A549 (cell line): ENCODE results near the gene KYNU. TPM values are rescaled to one million over a fixed set of nuclear protein-coding genes. Genes with fewer than 3 reads are reported as not detected.
A peak's percentile ranks its signal among the peaks of the same experiment; 100 is the strongest.
"Not testable (repeated sequence)": the region's sequence is repeated elsewhere in the genome, so short reads cannot be mapped to it uniquely, and the experiment has no call there.

ENCODE experiments used
- ATAC-seq, 2 experiments: fragments of 200-7000 bp in 1 of 2; fragments of >200 bp in 1 of 2; cut with Nextera tagmentation in 1 of 2; cut with Tn5 transposase in 1 of 2; 3 replicates each; pipeline versions ENCODE4 v1.8.0 to v1.9.1; 2018 to 2020; ENCODE audit warnings: mild to moderate bottlenecking in 1 of 2, moderate library complexity in 1 of 2
- CTCF ChIA-PET: fragments of 300-600 bp; sonication (Branson Sonifier 250); formaldehyde crosslinking; extraction: SDS; loops from one replicate; lab custom pipeline; 2021; ENCODE audit warnings: antibody characterized with exemption, inconsistent platforms; lab: Yijun Ruan, JAX
- POLR2A ChIA-PET: fragments of 350-600 bp; formaldehyde crosslinking; extraction: SDS; loops from one replicate; lab custom pipeline; 2021; ENCODE audit warnings: antibody characterized with exemption, inconsistent platforms; lab: Yijun Ruan, JAX
- DNase-seq, 2 experiments: peaks; one replicate each; pipeline versions ENCODE4 v3.0.0 to v3.0.0-alpha.2; 2011 to 2016; ENCODE audit warnings: low read depth in 1 of 2, low spot score in 1 of 2
- FAIRE-seq: peaks from 2 replicates; lab custom pipeline; 2011; peaks lifted over from hg19 to GRCh38; lab: Jason Lieb, UNC
- H3K27ac ChIP-seq, 2 experiments: fragments of >200 bp; sonication (Bioruptor Twin); formaldehyde crosslinking; 3 replicates each; pipeline ENCODE4 v1.5.1; 2016 to 2017
- H3K4me1 ChIP-seq: fragments of >200 bp; sonication (Bioruptor Twin); formaldehyde crosslinking; 3 replicates; pipeline ENCODE4 v1.6.1; 2016
- H3K4me2 ChIP-seq: fragments of >200 bp; sonication (Bioruptor Twin); formaldehyde crosslinking; 3 replicates; pipeline ENCODE4 v1.6.1; 2016
- H3K4me3 ChIP-seq: fragments of >200 bp; sonication (Bioruptor Twin); formaldehyde crosslinking; 3 replicates; pipeline ENCODE4 v1.5.1; 2016
- H3K9me3 ChIP-seq: fragments of >200 bp; sonication (Bioruptor Twin); formaldehyde crosslinking; 3 replicates; pipeline ENCODE4 v1.6.1; 2016
- ATOH8 ChIP-seq: fragments of 250-450 bp; sonication (Bioruptor Pico); IDR thresholded peaks from 2 replicates; pipeline ENCODE4 v1.5.0; 2020; ENCODE audit warnings: low read depth, mild to moderate bottlenecking, moderate library complexity
- CEBPB ChIP-seq, 2 experiments: fragments of >200 bp in 1 of 2; sonication (Bioruptor Twin) in 1 of 2; formaldehyde crosslinking in 1 of 2; IDR thresholded peaks; 2 replicates each; pipeline ENCODE4 v1.6.1; 2012 to 2016
- EHF ChIP-seq: fragments of 250-450 bp; sonication (Bioruptor Pico); IDR thresholded peaks from 2 replicates; pipeline ENCODE4 v1.5.0; 2020; ENCODE audit warnings: mild to moderate bottlenecking
- EHMT2 ChIP-seq: fragments of 200-600 bp; sonication (generic); IDR thresholded peaks from 2 replicates; pipeline ENCODE4 v1.6.1; 2016; ENCODE audit warnings: antibody characterized with exemption, low read depth, mild to moderate bottlenecking, moderate library complexity
- FOSL2 ChIP-seq, 2 experiments: fragments of 450-650 bp in 1 of 2; fragments of >200 bp in 1 of 2; sonication (Bioruptor Twin) in 1 of 2; formaldehyde crosslinking; IDR thresholded peaks; 2 replicates each; pipeline versions ENCODE4 v1.5.0 to v1.6.1; 2016 to 2020; ENCODE audit warnings: mild to moderate bottlenecking in 1 of 2, moderate library complexity in 1 of 2
- HOXB13 ChIP-seq: fragments of 250-450 bp; sonication (Bioruptor Pico); IDR thresholded peaks from 2 replicates; pipeline ENCODE4 v1.5.0; 2020; ENCODE audit warnings: low read depth, mild to moderate bottlenecking, moderate library complexity
- KDM1A ChIP-seq: fragments of 200-600 bp; sonication (generic); IDR thresholded peaks from 2 replicates; pipeline ENCODE4 v1.6.1; 2016; ENCODE audit warnings: low read depth, mild to moderate bottlenecking
- MAZ ChIP-seq: fragments of 150-350 bp; IDR thresholded peaks from 2 replicates; pipeline ENCODE4 v1.6.1; 2014; ENCODE audit warnings: antibody characterized with exemption, low read depth, low read length, borderline replicate concordance
- NR3C1 ChIP-seq: fragments of >200 bp; sonication (Bioruptor Twin); formaldehyde crosslinking; IDR thresholded peaks from 3 replicates; pipeline ENCODE4 v1.6.1; 2017
- POLR2A ChIP-seq: IDR thresholded peaks from 2 replicates; pipeline ENCODE4 v1.6.1; 2012; ENCODE audit warnings: mild to moderate bottlenecking, low read length
- SREBF2 ChIP-seq: fragments of 450-650 bp; IDR thresholded peaks from 2 replicates; pipeline ENCODE4 v1.6.1; 2014; ENCODE audit warnings: mild to moderate bottlenecking, moderate library complexity
- TP53 ChIP-seq: fragments of 250-450 bp; sonication (Bioruptor Pico); IDR thresholded peaks from 2 replicates; pipeline ENCODE4 v1.5.0; 2021; ENCODE audit warnings: mild to moderate bottlenecking, moderate library complexity
- ZFP36 ChIP-seq: fragments of 450-650 bp; IDR thresholded peaks from 2 replicates; pipeline ENCODE4 v1.6.1; 2014; ENCODE audit warnings: borderline replicate concordance; ENCODE audit not compliant: partially characterized antibody
- WGBS: methylation state at CpG from one replicate; pipeline ENCODE4 v1.1.6; 2017; ENCODE audit errors: missing lambda C conversion rate; 5-methylcytosine and 5-hydroxymethylcytosine counted together
- polyA plus RNA-seq, 4 experiments: library from polyadenylated mRNA; depleted of rRNA in 3 of 4; stranded (reverse); fragments of >200 nt; fragmentation: RNase III in 1 of 4; extraction: RNeasy Plus Mini Kit Qiagen cat#74134 plus additional on column Dnase treatment in 1 of 4; gene quantifications; 2 replicates in 3 of 4; 3 replicates in 1 of 4; pipeline ENCODE4 v1.2.3, GENCODE V29; 2011 to 2017
- TF ChIP-seq, protein P1 (sequence below): fragments of 250-450 bp; sonication (Bioruptor Pico); IDR thresholded peaks from 2 replicates; pipeline ENCODE4 v1.5.0; 2021; ENCODE audit warnings: mild to moderate bottlenecking, moderate library complexity, borderline replicate concordance

Gene KYNU
- polyA plus RNA-seq, 2 of the 4 experiments (the other 2 are of a cell fraction), result 302 to 324 TPM

DNA sequence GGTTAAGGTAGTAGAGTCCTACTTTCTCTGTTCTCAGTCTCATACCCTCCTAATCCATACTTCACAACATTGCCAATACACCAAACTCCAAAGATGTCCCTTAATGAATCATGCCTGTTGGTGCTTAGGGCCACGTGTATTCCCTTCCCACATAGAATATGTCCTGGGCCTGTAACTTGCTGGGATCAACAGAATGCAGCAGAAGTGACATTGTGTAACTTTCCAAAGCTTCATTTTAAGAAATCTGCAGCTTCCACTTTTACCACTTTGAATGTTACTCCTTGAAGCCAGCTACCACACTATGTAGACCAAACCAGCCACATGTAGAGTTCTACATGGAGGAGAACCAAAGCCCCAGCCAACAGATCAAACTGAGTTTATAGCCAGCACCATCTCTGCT, 193.2 kb downstream of the KYNU start:
- Histone ChIP-seq H3K4me1 (no peaks in the 10 kb centered on the region), H3K27ac (no peak overlapping the region), H3K4me3 (no peak overlapping the region), H3K4me2 (no peak overlapping the region), H3K9me3 (peaks cover 16% of the 10 kb centered on the region)
- POLR2A ChIA-PET, result no interaction called here
- WGBS, result 19% methylated on average over 1 of the region's 1 CpG
- ATAC-seq (no peak), FAIRE-seq (no peak), DNase-seq (no peak)
- CTCF ChIA-PET, result no interaction called here
- TF ChIP-seq ATOH8 (no peak), SREBF2 (no peak), ZFP36 (no peak)
- TF ChIP-seq, all 56 proteins: peak for 0

DNA sequence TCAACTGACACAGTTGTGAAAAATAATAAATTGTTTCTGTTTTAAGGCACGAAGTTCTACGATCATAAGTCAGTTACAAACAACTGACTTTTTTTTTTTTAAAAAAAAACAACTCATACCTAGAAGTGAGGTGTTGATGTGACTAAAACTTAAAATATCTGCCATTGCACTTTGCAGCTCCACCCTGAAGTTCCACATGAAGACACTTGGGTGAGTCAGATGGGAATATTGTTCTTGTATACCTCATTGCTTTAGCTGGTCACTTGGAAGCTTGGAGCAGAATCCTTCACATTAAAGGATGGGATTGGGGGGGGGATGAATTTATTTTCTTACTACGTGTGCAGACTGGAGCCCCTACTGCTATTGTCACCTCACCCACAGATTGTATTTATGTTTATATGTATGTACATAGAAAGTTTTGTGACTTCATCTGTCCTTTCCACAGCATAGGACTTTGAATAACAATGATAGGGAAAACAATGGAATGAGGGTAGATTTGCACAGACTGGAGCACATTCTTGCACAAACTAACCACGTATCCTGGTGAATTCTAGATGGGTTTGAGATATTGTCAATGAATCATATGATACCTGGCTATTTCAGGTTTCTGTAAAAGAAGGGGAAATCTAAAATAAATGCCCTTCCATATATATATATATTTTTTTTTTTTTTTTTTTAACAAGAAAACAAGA, 193.9 kb downstream of the KYNU start:
- H3K4me3 ChIP-seq, result no peak overlapping the region
- ATAC-seq (peak in 1 of 2 experiments; percentile 58; a peak in 2 of 6 replicates), FAIRE-seq (no peak), DNase-seq (no peak)
- no peaks in the 10 kb centered on the region for H3K4me1 ChIP-seq
- 18% methylated on average over 4 of the region's 4 CpGs for WGBS
- no peak overlapping the region for H3K27ac ChIP-seq
- H3K4me2 ChIP-seq, result no peak overlapping the region
- CTCF ChIA-PET, result no interaction called here
- peaks cover 22% of the 10 kb centered on the region for H3K9me3 ChIP-seq
- TF ChIP-seq MAZ (no peak), ATOH8 (no peak), NR3C1 (no peak), POLR2A (no peak), CEBPB (IDR thresholded peaks at IDR 0.05) (no peak), KDM1A (no peak), EHMT2 (no peak), FOSL2 (IDR thresholded peaks at IDR 0.05) (no peak), FOSL2 (CRISPR knock-in tag; IDR thresholded peaks at IDR 0.05) (no peak)
- TF ChIP-seq, protein P1, sequence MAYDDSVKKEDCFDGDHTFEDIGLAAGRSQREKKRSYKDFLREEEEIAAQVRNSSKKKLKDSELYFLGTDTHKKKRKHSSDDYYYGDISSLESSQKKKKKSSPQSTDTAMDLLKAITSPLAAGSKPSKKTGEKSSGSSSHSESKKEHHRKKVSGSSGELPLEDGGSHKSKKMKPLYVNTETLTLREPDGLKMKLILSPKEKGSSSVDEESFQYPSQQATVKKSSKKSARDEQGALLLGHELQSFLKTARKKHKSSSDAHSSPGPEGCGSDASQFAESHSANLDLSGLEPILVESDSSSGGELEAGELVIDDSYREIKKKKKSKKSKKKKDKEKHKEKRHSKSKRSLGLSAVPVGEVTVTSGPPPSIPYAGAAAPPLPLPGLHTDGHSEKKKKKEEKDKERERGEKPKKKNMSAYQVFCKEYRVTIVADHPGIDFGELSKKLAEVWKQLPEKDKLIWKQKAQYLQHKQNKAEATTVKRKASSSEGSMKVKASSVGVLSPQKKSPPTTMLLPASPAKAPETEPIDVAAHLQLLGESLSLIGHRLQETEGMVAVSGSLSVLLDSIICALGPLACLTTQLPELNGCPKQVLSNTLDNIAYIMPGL (CRISPR knock-in tag), result no peak
- POLR2A ChIA-PET, result no interaction called here

DNA sequence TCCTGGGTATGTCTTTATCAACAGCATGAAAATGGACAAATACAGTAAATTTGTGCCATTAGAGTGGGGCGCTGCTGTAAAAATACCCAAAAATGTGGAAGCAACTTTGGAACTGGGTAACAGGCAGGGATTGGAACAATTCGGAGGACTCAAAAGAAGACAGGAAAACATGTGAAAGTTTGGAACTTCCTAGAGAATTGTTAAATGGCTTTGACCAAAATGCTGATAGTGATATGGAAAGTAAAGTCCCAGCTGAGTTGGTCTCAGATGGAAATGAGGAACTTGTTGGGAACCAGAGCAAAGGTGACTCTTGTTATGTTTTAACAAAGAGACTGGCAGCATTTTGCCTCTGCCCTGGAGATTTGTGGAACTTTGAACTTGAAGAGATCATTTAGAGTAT, 197.4 kb downstream of the KYNU start:
- CTCF ChIA-PET, ATAC-seq, H3K27ac ChIP-seq, H3K4me3 ChIP-seq, DNase-seq, H3K4me2 ChIP-seq, H3K4me1 ChIP-seq, FAIRE-seq, POLR2A ChIA-PET: not testable (repeated sequence)
- 28% methylated on average over 2 of the region's 2 CpGs for WGBS
- peaks cover 22% of the 10 kb centered on the region for H3K9me3 ChIP-seq

GRCh38 chr2:143075711-143076110, 198.2 kb downstream of the KYNU start:
- no peak for FAIRE-seq
- H3K9me3 ChIP-seq, result peaks cover 22% of the 10 kb centered on the region
- ATAC-seq, result no peak
- H3K4me2 ChIP-seq, result no peak overlapping the region
- no peak for TF ChIP-seq TP53 (CRISPR knock-in tag)
- peak; percentile 86 for TF ChIP-seq ZFP36
- no peak for TF ChIP-seq EHF (CRISPR knock-in tag)
- TF ChIP-seq HOXB13 (CRISPR knock-in tag), result no peak
- no peak for TF ChIP-seq NR3C1
- ChIA-PET POLR2A (no interaction called here), CTCF (no interaction called here)
- WGBS, result 31% methylated on average over 1 of the region's 1 CpG
- no peaks in the 10 kb centered on the region for H3K4me1 ChIP-seq
- H3K27ac ChIP-seq, result no peak overlapping the region
- no peak overlapping the region for H3K4me3 ChIP-seq
- no peak for DNase-seq
